Activated T-helper 1 cell treated with anti-CD3 and anti-CD28 coated beads, Interleukin-2, amount 50 U/mL, for 16 hours (primary cell): ENCODE data around the gene ABCD1.
"Not testable (repeated sequence)": the region's sequence is repeated elsewhere in the genome, so short reads cannot be mapped to it uniquely, and the experiment has no call there.

Source experiments
- DNase-seq, 2 donors: peaks; one replicate each; pipeline ENCODE4 v3.0.0-alpha.2; 2020; ENCODE audit warnings: low read depth in 1 of 2, low spot score in 1 of 2

The ABCD1 gene

DNA sequence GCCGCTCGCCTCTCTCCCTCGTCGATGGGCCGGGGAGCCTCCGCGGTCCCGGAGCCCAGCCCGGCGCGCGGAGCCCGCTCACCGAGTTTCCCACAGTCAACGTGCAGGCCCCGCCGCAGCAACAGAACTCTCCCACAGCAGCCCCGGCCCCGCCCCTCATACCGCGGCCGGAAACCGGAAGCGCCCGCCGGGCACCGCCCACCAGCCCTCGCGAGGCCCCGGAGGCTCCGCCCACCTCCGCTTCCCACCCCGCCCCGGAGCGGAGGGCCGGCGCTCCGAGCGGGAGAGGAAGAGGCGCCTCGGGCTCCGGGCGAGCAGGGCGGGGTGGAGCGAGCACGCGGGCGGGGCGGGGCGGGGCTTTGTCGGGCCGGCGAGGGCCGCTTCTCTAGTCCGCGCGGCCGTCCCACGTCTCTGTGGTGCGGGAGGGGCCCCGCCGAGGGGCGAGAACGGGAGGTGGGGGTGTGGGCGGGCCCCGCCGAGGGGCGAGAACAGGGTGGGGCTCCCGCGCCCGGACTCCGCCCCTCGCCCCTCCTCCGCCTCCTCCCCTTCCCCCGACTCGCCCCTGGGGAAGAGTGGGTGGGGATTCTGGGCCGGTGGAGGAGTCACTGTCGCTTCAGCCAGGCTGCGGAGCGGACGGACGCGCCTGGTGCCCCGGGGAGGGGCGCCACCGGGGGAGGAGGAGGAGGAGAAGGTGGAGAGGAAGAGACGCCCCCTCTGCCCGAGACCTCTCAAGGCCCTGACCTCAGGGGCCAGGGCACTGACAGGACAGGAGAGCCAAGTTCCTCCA is at the start of gene ABCD1, which contains the start of gene BCAP31:
Gene ABCD1, plus strand, starts transcription at position 605 of the 787 bp plus-strand sequence. CDS start 411 bp downstream, outside the sequence.
Gene BCAP31, minus strand, starts transcription at position 136 of the 787 bp plus-strand sequence. CDS start 1,143 bp downstream, outside the sequence.
- peak; percentile 72 to 81 for DNase-seq

DNA sequence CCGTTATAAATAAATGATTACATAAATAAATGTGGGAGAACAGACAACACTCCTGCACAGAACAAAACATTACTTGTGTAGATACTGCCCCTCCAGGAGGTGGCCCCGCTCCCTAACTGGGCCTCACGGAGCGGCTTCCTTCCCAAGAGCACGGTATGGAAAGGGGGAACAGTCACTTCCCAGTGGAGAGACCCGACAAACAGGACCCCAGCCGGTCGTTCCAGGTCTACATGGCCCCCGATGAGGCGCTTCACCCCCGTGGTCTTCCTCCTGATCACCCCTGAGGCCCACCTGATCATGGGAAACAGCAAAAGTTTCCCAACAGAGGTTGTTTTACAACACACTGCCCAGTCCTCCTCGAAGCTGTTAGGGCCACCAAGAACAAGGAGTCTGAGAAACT is 43.5 kb upstream of the ABCD1 start:
- no peak for DNase-seq

DNA sequence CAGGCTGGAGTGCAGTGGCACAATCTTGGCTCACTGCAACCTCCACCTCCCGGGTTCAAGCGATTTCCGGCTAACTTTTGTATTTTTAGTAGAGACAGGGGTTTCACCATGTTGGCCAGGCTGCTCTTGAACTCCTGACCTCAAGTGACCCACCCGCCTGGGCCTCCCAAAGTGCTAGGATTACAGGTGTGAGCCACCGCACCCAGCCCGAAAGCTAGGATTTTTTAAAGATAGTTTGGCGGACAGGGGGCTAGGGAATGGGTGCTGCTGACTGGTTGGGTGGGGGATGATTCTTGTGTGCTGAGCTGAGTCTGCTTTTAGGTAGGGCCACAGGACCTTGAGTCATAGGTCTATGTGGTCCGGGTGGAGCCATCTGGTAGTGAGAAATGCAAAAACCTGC is 41.2 kb upstream of the ABCD1 start:
- not testable (repeated sequence) for DNase-seq

DNA sequence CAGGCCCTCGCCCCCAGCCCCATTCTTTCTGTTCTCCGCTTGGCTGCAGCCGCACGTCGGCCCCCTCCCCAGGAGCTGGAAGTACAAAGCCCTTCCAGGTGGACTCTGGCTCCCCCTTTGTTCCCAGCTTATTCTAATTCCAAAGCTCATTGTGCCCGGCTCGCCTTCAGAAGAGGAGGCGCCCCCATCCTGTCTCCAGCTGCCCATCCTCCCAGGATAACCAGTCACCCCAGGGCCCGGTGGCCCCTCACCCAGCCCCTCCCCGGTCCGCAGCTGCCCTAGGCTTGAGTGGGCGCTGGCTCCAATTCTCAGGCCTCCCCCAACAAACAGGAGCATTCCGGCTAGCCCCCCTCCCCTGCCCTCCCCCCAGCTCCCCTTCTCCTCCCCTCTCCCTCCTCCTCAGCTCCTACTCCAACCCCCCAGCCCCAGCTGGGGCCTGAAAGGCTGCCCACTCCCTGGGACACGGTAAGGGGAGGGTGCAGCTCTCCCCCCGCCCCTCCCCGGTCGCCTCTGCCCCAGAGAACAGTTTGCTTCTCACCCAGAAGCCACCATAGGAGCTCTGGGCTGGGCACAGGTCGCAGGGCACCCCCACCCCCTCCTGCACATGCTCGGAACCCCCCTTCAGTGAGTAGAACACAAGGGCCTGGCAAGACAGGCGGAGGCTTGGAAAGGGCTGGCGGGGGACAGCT is 40.0 kb upstream of the ABCD1 start:
- DNase-seq = no peak

DNA sequence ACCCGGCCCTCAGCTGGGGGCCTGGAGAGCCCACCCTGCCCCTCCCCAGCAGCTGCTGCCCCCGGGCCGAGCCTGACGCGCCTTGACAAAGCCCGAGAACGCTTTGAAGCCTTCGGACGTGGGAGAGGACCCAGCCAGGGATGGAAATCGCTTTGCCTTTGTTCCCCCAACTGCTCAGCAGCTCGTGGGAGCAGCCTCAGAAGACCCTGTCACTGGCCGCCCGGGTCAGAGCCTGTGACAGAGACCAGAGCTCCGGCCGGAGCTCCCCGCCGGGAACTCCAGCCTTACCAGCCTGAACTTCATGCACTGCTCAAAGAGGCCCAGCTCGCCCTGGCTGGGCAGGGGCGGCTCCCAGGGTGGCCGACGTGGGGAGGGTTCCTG is 39.5 kb upstream of the ABCD1 start:
- DNase-seq = no peak

DNA sequence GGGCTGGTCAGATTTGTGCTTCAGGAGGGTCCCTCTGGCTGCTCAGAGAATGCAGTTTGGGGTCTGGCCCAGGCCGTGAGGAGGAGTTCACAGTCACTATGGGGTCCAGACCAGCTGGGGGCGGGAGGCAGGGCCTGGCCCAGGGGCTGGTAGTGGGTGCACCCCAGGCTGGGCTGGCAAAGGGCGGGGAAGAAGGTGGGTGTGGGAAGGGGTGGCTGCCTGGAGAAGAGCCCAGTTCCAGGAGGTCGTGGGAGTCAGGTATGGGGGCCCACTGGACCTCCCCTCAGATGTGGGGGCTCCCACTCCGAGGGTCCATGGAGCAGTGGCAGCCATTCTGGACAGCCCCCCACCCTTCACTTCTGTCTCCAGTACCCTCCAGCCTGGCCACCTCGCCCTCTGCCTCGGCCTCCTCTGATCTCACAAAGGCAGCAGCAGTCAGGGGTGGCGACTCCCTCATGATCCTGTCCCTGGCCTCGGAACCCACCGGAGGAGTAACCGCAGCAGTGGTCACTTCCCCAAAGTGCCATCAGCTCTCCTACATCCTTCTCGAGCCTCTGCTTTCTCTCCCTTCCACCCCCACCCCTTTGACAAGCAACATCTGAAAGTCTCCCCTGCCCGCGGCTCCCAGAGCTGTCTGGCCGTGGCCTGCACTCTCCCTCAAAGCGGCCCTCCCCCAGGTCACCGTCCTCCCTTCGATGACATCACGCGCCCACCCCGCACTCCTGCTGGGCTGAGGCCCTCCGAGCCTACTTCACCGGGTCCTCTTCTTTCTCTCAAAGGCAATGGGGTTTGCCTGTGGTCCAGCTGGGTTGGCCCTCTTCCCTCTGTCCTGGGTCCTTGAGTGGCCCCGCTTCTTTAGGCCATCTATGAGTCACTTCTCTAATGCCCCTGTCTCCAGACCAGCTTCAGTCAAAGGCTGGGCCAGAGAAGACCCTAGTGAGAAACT is 38.6 kb upstream of the ABCD1 start:
- DNase-seq = no peak

DNA sequence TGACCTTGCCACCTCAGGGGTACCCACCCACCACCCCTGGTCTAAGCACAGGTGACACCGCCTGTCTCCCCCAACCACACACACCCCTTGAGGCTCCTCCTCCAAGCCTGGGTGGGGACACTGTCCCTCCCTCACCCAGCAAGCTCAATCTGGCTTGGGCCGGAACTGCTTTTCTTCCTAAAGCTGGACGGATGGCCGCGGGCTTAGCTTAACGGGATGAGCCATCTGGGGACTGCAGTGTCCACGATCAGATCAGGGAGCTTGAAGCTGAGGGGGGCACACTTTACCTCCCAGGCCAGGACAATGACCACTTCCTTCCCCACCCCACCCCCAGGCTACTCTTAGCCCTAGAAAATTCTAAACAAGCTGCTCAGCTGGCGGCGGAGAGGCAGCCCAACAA is 37.9 kb upstream of the ABCD1 start:
- DNase-seq = no peak

DNA sequence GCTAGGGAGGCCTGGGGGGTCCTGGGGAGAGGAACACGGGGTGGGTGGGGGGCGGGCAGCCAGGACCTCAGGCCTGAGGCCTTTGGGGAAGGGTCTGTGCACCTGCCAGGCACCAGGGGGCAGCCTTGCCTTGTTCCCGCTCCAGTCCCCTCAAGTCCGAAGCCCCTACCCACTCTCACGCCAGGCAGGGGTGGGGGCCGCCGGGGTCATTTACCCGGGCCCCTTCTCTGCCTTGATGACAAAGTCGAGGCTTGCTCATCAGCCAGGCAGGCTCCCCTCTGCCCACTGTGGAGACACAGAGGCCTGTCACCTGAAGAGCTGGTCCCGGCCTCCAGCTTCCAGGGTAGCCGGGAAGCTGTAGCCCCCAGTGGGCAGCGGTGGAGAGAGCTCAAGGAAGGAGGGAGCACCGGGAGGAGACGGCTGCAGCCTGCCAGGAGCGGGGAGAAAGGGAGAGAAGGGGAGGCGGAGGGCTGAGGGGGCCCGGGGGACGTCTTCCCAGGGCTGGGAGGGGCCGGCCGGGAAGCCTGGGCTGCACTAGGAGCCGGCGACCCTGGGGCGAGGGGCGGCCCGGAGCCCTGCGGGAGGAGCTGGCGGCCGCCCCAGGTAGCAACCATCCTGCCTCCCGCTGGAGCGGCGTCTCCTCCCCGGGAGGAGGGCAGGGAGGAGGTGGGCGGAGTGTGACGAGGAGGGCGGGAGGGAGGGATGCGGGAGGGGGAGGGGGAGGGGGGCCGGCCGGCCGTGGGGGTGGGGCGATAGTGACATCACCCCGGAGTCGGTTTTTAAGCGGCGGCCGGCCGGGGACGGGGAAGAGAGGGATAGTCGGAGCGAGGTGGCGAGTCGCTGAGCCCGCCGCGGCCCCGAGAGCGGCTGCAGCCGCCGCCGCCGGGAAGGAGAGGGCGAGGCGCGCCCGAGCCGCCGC is 37.3 kb upstream of the ABCD1 start, which contains the start of gene SLC6A8:
Gene SLC6A8, plus strand, starts transcription at position 806 of the 919 bp plus-strand sequence. CDS start 649 bp downstream, outside the sequence.
- DNase-seq = no peak

DNA sequence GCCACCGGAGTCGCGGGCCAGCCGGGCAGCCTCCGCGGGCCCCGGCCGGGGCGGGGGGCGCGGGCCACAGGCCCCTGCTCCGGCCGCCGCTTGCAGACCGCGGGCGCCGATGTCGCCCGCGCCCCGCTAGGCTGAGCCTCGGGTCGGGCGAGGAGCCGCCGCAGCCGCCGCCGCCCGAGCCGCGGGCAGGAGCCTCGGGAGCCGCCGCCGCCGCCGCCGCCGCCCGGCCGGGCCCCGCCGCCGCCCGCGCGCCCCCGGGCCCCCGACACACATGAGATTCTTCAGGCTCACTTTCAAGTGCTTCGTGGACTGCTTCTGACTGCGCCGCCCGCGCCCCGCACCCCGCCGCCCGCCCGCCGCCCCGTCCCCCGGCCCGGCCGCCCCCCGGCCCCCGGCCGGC is 36.6 kb upstream of the ABCD1 start:
- no peak for DNase-seq

DNA sequence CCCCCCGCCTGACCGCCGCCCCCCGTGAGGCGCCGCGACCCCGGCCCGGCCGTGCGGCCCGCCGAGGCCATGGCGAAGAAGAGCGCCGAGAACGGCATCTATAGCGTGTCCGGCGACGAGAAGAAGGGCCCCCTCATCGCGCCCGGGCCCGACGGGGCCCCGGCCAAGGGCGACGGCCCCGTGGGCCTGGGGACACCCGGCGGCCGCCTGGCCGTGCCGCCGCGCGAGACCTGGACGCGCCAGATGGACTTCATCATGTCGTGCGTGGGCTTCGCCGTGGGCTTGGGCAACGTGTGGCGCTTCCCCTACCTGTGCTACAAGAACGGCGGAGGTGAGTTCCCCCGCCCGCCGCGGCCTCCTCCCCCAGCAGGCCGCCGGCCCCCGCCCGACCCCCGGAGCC is 36.1 kb upstream of the ABCD1 start:
- no peak for DNase-seq

DNA sequence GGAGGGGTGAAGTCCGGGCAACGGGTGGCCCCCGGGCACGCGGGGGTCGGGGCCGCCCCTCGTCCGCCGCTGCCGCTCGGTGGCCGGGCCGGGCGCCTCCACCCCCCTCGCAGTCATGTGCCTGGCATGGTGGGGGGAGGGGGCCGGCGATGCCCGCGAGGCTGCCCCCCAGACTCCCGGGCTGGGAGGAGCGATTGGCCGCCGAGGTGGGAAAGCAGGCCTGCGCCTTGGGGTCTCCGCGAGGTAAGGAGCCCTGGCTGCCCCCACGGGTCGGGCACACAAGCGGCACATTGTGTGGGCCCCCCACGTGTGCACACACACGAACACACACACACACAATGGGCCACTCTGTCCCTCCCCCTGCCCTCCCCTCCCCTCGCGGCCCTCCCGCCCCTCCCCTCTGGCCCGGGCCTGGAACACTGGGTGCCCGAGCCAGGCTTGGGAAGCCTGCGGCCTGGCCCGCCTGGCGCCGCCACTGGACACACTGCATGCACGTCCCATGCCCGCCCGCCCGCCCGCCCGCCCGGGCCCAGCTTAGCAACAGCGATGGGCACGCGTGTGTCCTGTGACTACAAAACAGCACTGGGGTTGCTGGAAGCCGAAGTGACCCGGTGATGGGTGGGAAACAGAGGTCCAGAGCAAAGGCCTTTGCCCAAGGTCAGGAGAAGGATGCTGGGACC is 35.6 kb upstream of the ABCD1 start:
- no peak for DNase-seq

DNA sequence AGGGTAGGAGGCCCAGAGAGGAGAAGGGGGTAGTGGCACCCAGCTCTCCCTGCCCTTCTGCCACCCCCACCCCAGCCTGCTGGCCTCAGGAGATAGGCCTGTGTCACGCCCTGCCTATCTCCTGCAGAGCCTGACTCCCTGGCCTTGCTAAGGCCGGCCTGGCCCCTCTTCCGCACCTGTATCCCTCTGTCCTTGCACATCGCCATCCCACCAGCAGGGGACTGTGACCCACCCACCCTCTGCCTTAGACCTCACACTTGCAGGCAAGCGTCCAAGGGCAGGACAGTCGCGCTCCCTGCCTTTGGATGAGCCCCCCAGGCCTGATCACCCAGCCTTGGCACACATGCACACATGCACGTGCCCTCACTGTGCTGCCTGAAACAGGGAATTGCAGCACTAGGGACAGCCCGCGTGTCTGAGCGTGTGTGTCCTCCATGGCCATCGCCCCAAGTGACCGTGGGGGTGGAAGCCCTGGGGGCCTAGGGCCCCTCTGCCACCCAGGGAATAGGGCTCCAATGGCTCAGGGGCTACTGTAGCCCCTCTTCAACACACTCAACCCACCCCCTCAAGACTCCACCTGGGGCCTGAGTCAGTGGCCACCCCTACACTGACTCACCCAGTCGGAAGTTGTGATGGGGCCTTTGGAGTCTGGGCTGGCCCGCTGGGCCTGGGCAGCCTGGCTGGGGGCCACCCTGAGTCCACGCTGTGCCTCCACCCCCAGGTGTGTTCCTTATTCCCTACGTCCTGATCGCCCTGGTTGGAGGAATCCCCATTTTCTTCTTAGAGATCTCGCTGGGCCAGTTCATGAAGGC is 34.8 kb upstream of the ABCD1 start:
- no peak for DNase-seq

DNA sequence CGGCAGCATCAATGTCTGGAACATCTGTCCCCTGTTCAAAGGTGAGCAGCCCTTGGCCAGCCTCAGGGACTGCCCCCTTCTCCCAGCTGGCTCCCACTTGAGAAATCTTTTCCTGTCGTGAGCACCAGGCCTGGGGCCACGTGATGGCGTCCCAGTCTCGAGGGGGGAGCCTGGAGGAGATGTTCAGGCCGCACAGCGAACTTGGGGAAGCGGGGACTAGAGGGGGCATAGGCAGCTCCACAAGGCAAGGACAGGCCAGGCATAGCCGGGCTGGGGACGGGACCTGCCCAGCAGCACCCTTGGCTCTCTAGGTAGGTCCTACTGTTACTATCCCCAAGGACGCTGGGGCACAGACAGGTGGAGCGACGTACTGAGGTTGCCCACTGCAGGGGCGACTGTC is 34.2 kb upstream of the ABCD1 start:
- no peak for DNase-seq

DNA sequence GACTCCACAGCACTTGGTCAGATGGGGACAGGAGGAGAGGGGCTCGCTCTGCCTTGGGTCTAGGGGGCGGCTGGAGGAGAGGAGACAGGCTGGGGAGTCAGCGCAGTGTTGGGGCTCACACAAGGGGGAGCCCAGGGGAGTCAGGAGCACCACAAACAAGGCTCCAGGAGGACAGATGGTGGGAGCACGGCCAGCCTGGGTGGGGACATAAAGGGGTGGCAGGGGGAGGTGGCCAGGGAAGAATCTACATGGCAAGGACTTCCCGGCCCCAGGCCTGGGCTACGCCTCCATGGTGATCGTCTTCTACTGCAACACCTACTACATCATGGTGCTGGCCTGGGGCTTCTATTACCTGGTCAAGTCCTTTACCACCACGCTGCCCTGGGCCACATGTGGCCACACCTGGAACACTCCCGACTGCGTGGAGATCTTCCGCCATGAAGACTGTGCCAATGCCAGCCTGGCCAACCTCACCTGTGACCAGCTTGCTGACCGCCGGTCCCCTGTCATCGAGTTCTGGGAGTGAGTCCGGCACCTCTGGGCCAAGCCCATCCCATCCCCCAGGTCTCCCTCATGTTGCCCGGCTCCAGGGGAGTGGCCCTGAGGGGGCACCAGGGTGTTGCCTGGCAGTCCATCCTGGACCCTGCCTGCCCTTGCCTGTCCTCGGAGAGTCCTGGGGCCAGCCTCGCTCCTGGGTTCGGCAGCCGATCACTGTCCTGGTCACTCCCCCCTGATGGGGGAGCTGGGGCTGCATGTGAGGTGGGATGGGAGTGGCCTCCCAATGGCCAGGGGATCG is 33.4 kb upstream of the ABCD1 start:
- DNase-seq = not testable (repeated sequence)

DNA sequence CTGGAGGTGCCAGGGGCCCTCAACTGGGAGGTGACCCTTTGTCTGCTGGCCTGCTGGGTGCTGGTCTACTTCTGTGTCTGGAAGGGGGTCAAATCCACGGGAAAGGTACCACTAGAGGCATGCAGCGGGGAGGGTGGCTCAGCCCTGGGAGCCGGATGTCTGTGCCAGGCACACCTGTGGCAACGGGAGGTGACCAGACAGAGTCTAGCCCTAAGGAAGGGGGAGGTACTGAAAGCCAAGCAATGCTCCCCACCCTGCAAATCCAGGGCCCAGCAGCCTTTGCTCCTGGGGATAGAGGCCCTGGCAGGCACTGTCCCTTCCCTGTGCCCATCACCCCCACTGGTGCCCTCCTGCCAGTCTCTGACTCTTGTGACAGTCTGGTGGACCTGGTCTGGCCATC is 32.7 kb upstream of the ABCD1 start:
- DNase-seq = no peak

DNA sequence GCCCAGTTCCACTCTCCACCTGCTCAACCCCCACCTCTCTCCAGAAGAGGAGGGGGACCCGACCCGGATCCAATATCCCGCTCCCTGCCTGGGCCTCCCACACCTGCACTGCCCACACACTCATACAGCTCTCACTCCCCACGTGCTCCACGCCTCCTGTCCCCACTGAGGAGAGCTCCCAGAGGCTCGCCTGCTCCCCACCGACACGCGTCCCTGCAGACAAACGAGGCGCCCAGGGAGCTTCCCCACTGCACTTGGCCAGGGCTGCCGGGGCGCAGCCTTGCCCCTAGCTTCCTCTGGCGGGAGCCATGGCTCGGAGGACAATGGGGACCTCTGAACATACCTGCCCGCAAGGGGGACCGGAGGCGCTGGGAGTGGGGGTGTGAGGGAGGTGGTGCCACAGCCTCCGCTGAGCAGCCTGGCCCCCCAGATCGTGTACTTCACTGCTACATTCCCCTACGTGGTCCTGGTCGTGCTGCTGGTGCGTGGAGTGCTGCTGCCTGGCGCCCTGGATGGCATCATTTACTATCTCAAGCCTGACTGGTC is 32.0 kb upstream of the ABCD1 start:
- no peak for DNase-seq

DNA sequence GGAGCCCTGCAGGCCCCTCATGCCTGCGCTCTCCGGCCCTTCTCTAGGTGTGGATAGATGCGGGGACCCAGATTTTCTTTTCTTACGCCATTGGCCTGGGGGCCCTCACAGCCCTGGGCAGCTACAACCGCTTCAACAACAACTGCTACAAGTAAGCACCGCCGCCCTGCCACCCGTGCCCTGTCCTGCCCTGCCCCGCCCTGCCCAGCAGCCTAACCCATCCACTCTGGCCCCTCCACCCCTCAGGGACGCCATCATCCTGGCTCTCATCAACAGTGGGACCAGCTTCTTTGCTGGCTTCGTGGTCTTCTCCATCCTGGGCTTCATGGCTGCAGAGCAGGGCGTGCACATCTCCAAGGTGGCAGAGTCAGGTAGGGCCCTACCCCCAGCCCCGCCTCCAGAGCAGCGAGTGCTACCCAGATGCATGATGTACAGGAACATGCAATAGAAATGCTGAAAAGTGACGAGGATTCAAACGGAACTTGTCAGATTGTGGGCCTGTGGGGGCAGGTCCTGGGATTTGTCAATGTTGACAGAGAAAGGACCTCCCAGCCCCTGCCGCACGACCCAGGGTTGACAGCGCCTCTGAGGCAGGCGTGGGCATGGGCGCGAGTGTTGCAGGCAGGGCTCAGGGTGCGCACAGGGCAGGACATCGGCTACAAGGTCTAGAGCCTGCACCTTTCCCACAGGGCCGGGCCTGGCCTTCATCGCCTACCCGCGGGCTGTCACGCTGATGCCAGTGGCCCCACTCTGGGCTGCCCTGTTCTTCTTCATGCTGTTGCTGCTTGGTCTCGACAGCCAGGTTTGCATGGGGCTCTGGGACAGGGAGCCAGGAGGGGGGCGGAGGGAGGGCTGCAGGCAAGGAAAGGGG is 31.2 kb upstream of the ABCD1 start:
- no peak for DNase-seq
